DND-41 (cell line): ENCODE data around the gene FBXL2.

ENCODE experiments used
- ATAC-seq: fragments of 200-7000 bp; cut with Tn5 transposase; 3 replicates; pipeline ENCODE4 v1.9.1; 2021; ENCODE audit warnings: low read depth; ENCODE audit not compliant: insufficient read depth
- DNase-seq: peaks from one replicate; pipeline ENCODE4 v3.0.0-alpha.2; 2020
- H2AFZ ChIP-seq: 2 replicates; pipeline ENCODE4 v1.6.0; 2012; ENCODE audit warnings: low read depth, low read length
- H3K27ac ChIP-seq: 2 replicates; pipeline ENCODE4 v1.5.1; 2012; ENCODE audit warnings: low read length, inconsistent platforms
- H3K27me3 ChIP-seq: fragments of 200-600 bp; sonication (generic); 2 replicates; pipeline ENCODE4 v1.6.0; 2012; ENCODE audit warnings: low read length, mild to moderate bottlenecking, inconsistent platforms; ENCODE audit not compliant: insufficient read depth, poor library complexity
- H3K36me3 ChIP-seq: 2 replicates; pipeline ENCODE4 v1.5.1; 2012; ENCODE audit warnings: low read length, inconsistent platforms; ENCODE audit not compliant: insufficient read depth
- H3K4me1 ChIP-seq: 2 replicates; pipeline ENCODE4 v1.5.1; 2012; ENCODE audit warnings: mild to moderate bottlenecking, low read length; ENCODE audit not compliant: insufficient read depth
- H3K4me2 ChIP-seq: 2 replicates; pipeline ENCODE4 v1.6.0; 2012; ENCODE audit warnings: mild to moderate bottlenecking, moderate library complexity, low read length, inconsistent platforms; ENCODE audit not compliant: insufficient read depth
- H3K4me3 ChIP-seq, 2 experiments: fragments of 200-600 bp in 1 of 2; shearing (Covaris generic) in 1 of 2; 2 replicates each; pipeline ENCODE4 v1.5.1; 2012 to 2016; ENCODE audit warnings: inconsistent platforms in 2 of 2, low read length in 2 of 2, mild to moderate bottlenecking in 2 of 2, low read depth in 1 of 2, moderate library complexity in 1 of 2
- H3K79me2 ChIP-seq: 2 replicates; pipeline ENCODE4 v1.6.0; 2012; ENCODE audit warnings: low read length, inconsistent platforms; ENCODE audit not compliant: insufficient read depth
- H3K9ac ChIP-seq: 2 replicates; pipeline ENCODE4 v1.6.0; 2012; ENCODE audit warnings: low read depth, mild to moderate bottlenecking, inconsistent platforms, low read length, moderate library complexity
- H3K9me3 ChIP-seq: 2 replicates; pipeline ENCODE4 v1.5.1; 2012; ENCODE audit warnings: low read length, moderate library complexity, mild to moderate bottlenecking, inconsistent platforms; ENCODE audit not compliant: insufficient read depth, severe bottlenecking
- H4K20me1 ChIP-seq: 2 replicates; pipeline ENCODE4 v1.6.0; 2012; ENCODE audit warnings: low read length; ENCODE audit not compliant: insufficient read depth
- EZH2 ChIP-seq: IDR thresholded peaks from 3 replicates; pipeline ENCODE4 v1.6.1; 2012; ENCODE audit warnings: borderline replicate concordance, low read depth, mild to moderate bottlenecking, moderate library complexity, low read length, inconsistent platforms; ENCODE audit not compliant: severe bottlenecking
- TF ChIP-seq, protein P1 (sequence below): IDR thresholded peaks from 2 replicates; pipeline ENCODE4 v1.5.1; 2012; ENCODE audit warnings: borderline replicate concordance, low read length, moderate library complexity, mild to moderate bottlenecking; ENCODE audit not compliant: poor library complexity, severe bottlenecking; ENCODE audit errors: extremely low read depth

Gene FBXL2

DNA sequence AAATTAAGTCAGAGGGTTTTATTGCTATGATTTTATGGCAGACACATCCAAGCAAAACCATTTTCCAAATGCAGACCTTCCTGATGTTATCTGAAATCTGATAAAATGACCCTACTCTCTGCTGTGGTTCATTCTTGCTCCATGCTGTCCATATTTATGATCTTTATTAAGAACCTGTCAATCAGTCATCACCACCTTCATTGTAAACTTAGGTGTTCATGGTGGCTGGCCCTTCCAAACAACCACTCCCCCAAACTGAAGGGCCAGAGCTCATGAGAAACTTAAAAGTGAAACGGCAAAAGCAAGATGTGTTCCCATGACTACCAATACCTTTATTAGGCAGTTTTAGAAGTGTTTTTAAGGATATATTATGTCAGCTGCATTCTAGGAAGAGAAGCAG is 109.4 kb downstream of the FBXL2 start:
- Histone ChIP-seq H3K4me3 (no peak overlapping the region), H3K27ac (no peak overlapping the region), H3K9ac (no peak overlapping the region), H3K4me2 (no peak overlapping the region), H3K4me1 (no peaks in the 10 kb centered on the region), H2AFZ (no peak overlapping the region), H3K27me3 (no peaks in the 10 kb centered on the region), H3K9me3 (no peaks in the 10 kb centered on the region), H3K79me2 (no peaks in the 10 kb centered on the region), H3K36me3 (peaks cover 45% of the 10 kb centered on the region), H4K20me1 (no peaks in the 10 kb centered on the region)
- DNase-seq (no peak), ATAC-seq (no peak)
- TF ChIP-seq, protein P1, sequence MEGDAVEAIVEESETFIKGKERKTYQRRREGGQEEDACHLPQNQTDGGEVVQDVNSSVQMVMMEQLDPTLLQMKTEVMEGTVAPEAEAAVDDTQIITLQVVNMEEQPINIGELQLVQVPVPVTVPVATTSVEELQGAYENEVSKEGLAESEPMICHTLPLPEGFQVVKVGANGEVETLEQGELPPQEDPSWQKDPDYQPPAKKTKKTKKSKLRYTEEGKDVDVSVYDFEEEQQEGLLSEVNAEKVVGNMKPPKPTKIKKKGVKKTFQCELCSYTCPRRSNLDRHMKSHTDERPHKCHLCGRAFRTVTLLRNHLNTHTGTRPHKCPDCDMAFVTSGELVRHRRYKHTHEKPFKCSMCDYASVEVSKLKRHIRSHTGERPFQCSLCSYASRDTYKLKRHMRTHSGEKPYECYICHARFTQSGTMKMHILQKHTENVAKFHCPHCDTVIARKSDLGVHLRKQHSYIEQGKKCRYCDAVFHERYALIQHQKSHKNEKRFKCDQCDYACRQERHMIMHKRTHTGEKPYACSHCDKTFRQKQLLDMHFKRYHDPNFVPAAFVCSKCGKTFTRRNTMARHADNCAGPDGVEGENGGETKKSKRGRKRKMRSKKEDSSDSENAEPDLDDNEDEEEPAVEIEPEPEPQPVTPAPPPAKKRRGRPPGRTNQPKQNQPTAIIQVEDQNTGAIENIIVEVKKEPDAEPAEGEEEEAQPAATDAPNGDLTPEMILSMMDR, result no peak
- TF ChIP-seq EZH2, result no peak

GRCh38 chr3:33388374-33389100 is 111.3 kb downstream of the FBXL2 start:
- H3K4me3 ChIP-seq, result no peak overlapping the region
- no peak overlapping the region for H2AFZ ChIP-seq
- no peaks in the 10 kb centered on the region for H3K4me1 ChIP-seq
- H3K27ac ChIP-seq, result no peak overlapping the region
- H3K27me3 ChIP-seq, result no peaks in the 10 kb centered on the region
- no peaks in the 10 kb centered on the region for H3K79me2 ChIP-seq
- DNase-seq, result no peak
- no peaks in the 10 kb centered on the region for H4K20me1 ChIP-seq
- no peaks in the 10 kb centered on the region for H3K9me3 ChIP-seq
- peaks cover 64% of the 10 kb centered on the region for H3K36me3 ChIP-seq
- no peak for ATAC-seq
- TF ChIP-seq EZH2, result no peak
- TF ChIP-seq, protein P1, result no peak
- H3K9ac ChIP-seq, result no peak overlapping the region
- H3K4me2 ChIP-seq, result no peak overlapping the region

DNA sequence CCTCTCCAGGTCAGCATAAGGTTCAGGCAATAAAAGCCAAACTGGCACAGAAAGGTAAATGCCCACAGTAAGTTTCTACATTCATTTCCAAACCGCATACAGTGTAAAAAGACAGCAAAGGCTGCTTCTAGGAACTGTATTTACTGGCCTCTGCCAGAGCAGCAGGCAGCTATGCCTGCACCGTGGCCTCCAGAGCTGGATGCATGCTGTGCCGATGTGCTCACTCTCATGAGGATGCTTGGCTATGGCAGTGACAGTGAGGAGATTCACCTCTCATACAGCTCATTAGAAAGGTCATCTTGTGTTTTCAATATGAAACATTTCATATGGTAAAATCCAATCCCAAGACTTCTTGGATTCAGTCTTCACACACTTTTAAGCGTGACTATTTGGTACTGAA is 112.7 kb downstream of the FBXL2 start:
- Histone ChIP-seq H3K4me3 (no peak overlapping the region), H3K79me2 (no peaks in the 10 kb centered on the region), H2AFZ (no peak overlapping the region), H3K4me1 (no peaks in the 10 kb centered on the region), H3K9ac (no peak overlapping the region), H3K4me2 (no peak overlapping the region), H3K9me3 (no peaks in the 10 kb centered on the region), H4K20me1 (no peaks in the 10 kb centered on the region), H3K27me3 (no peaks in the 10 kb centered on the region), H3K27ac (no peak overlapping the region), H3K36me3 (peaks cover 76% of the 10 kb centered on the region)
- DNase-seq, result no peak
- no peak for ATAC-seq
- TF ChIP-seq, protein P1, result no peak
- TF ChIP-seq EZH2, result no peak
